Measurements from ENCODE around the gene MRPS14.

DNA sequence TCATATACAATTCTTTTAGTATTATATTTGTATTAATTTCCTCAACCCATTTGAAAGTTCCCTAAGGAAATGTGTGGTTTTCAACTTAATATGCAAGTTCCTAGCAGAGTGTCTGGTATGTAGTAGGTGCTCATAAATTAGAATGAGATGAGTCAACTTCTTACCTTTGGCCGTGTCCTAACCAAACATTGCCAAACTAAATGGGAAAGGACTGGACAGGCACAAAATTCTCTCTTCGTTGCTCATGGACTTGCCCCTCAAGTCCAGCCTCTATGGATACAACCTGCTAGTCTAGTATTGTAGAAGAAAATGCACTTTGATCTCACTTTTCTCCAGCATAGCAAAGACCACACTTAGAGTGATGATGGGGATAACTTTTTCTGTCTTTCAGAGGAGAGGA, 11.6 kb upstream of the MRPS14 start:
- TF ChIP-seq ZNF274 (IDR thresholded peaks at IDR 0.05; ENCODE audit: low read depth, low read length), result no peak
- TF ChIP-seq, protein P1, sequence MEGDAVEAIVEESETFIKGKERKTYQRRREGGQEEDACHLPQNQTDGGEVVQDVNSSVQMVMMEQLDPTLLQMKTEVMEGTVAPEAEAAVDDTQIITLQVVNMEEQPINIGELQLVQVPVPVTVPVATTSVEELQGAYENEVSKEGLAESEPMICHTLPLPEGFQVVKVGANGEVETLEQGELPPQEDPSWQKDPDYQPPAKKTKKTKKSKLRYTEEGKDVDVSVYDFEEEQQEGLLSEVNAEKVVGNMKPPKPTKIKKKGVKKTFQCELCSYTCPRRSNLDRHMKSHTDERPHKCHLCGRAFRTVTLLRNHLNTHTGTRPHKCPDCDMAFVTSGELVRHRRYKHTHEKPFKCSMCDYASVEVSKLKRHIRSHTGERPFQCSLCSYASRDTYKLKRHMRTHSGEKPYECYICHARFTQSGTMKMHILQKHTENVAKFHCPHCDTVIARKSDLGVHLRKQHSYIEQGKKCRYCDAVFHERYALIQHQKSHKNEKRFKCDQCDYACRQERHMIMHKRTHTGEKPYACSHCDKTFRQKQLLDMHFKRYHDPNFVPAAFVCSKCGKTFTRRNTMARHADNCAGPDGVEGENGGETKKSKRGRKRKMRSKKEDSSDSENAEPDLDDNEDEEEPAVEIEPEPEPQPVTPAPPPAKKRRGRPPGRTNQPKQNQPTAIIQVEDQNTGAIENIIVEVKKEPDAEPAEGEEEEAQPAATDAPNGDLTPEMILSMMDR (IDR thresholded peaks at IDR 0.05 in 2 of 3, conservative IDR thresholded peaks at IDR 0.05 in 1 of 3; ENCODE audit: borderline replicate concordance in 1 of 3, insufficient read depth in 1 of 3, low read depth in 2 of 3, low read length in 2 of 3), result no peak

All from HCT116 (cell line).